Medulla oblongata (tissue), 1 donor: ENCODE measurements around the gene SP6.

Source experiments
- DNase-seq: peaks from one replicate; pipeline ENCODE4 v3.0.0-alpha.2; 2015; ENCODE audit errors: extremely low spot score

Gene SP6

GRCh38 chr17:47879776-47880454 is 29.0 kb upstream of the SP6 start:
- no peak for DNase-seq

- DNase-seq = no peak
Observed at GRCh38 chr17:47879028-47879585, 28.1 kb upstream of the SP6 start.

- no peak for DNase-seq
Observed at GRCh38 chr17:47878203-47879027, 27.5 kb upstream of the SP6 start.

- no peak for DNase-seq
Observed at GRCh38 chr17:47877368-47878034, 26.5 kb upstream of the SP6 start.

- DNase-seq = no peak
Observed at GRCh38 chr17:47875011-47875985, 24.3 kb upstream of the SP6 start.

- no peak for DNase-seq
Observed at GRCh38 chr17:47873200-47874090, 22.5 kb upstream of the SP6 start.

- DNase-seq = no peak
Observed at GRCh38 chr17:47872651-47873161, 21.7 kb upstream of the SP6 start.

- no peak for DNase-seq
Observed at GRCh38 chr17:47872019-47872650, 21.2 kb upstream of the SP6 start.

GRCh38 chr17:47871048-47871447 is 20.1 kb upstream of the SP6 start:
- DNase-seq = no peak

- no peak for DNase-seq
Observed at GRCh38 chr17:47870056-47870455, 19.1 kb upstream of the SP6 start.

- no peak for DNase-seq
Observed at GRCh38 chr17:47869114-47869513, 18.2 kb upstream of the SP6 start.

- no peak for DNase-seq
Observed at GRCh38 chr17:47867813-47868533, 17.0 kb upstream of the SP6 start.

- DNase-seq = no peak
Observed at GRCh38 chr17:47866941-47867340, 16.0 kb upstream of the SP6 start.

- no peak for DNase-seq
Observed at GRCh38 chr17:47864791-47865216, 13.8 kb upstream of the SP6 start.

- DNase-seq = no peak
Observed at GRCh38 chr17:47862621-47863440, 11.9 kb upstream of the SP6 start.

- no peak for DNase-seq
Observed at GRCh38 chr17:47860386-47860785, 9.4 kb upstream of the SP6 start.

- no peak for DNase-seq
Observed at GRCh38 chr17:47857551-47858455, 6.8 kb upstream of the SP6 start.
